Measurements from ENCODE around the gene INF2.

GRCh38 chr14:104739026-104739425 is 49.6 kb downstream of the INF2 start:
- no peak for TF ChIP-seq POLR2AphosphoS5 (IDR thresholded peaks at IDR 0.05; ENCODE audit: low read depth, low read length)
- no peak for TF ChIP-seq POLR2A (IDR thresholded peaks at IDR 0.05; ENCODE audit: low read depth, low read length)
- no peak for TF ChIP-seq TAF1 (IDR thresholded peaks at IDR 0.05; ENCODE audit: low read depth, low read length)
